Measurements from ENCODE around the gene SULT4A1. TPM values are rescaled to one million over a fixed set of nuclear protein-coding genes. Genes with fewer than 3 reads are reported as not detected.

The SULT4A1 gene
- total and polyA plus RNA-seq, 2 experiments from 2014 or later, result 1.1 to 2.8 TPM

DNA sequence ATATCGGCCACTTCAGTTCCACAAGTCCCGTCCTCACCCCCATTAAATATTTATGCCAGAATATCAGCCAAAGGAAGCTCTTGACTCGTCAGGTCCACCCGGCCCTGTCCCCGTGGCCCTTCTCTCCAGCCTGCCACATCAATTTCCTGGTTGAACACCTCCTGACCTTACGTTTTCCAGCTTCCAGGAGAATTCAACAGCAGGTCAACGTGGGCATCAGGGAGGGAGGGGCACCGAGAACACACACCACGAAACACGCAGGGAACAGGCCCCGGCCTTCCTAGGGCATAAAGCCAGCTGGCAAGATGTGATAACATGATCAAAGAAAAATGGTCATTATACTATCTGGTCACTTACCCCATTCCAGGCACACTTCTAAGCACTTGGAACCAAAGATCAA lies 15.3 kb downstream of the SULT4A1 start:
- no peak overlapping the region for H2AFZ ChIP-seq
- no peaks in the 10 kb centered on the region for H3K36me3 ChIP-seq (replicated peaks; ENCODE audit: insufficient read depth, low read depth)
- no peak overlapping the region for H3K4me3 ChIP-seq
- H3K4me1 ChIP-seq (ENCODE audit: insufficient read depth), result no peaks in the 10 kb centered on the region
- no peaks in the 10 kb centered on the region for H3K9me3 ChIP-seq (ENCODE audit: low read depth)
- H3K27ac ChIP-seq, result no peak overlapping the region
- no peak for TF ChIP-seq EZH2phosphoT487 (IDR thresholded peaks at IDR 0.05; ENCODE audit: low read depth, severe bottlenecking, unreplicated experiment)
- TF ChIP-seq, protein P1, sequence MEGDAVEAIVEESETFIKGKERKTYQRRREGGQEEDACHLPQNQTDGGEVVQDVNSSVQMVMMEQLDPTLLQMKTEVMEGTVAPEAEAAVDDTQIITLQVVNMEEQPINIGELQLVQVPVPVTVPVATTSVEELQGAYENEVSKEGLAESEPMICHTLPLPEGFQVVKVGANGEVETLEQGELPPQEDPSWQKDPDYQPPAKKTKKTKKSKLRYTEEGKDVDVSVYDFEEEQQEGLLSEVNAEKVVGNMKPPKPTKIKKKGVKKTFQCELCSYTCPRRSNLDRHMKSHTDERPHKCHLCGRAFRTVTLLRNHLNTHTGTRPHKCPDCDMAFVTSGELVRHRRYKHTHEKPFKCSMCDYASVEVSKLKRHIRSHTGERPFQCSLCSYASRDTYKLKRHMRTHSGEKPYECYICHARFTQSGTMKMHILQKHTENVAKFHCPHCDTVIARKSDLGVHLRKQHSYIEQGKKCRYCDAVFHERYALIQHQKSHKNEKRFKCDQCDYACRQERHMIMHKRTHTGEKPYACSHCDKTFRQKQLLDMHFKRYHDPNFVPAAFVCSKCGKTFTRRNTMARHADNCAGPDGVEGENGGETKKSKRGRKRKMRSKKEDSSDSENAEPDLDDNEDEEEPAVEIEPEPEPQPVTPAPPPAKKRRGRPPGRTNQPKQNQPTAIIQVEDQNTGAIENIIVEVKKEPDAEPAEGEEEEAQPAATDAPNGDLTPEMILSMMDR (IDR thresholded peaks at IDR 0.05; ENCODE audit: poor library complexity), result no peak
- TF ChIP-seq EZH2 (IDR thresholded peaks at IDR 0.05; ENCODE audit: borderline replicate concordance), result no peak
- H3K79me2 ChIP-seq, result no peaks in the 10 kb centered on the region
- H3K4me2 ChIP-seq, result no peak overlapping the region
- no peak for DNase-seq (ENCODE audit: low spot score)
- 86% methylated on average over 11 of the region's 11 CpGs for WGBS (ENCODE audit: low lambda C conversion rate, missing lambda C conversion rate)
- no peaks in the 10 kb centered on the region for H3K9me2 ChIP-seq (replicated peaks; ENCODE audit: insufficient read depth)
- no peaks in the 10 kb centered on the region for H4K20me1 ChIP-seq (ENCODE audit: insufficient read depth, poor library complexity, severe bottlenecking)
- no peaks in the 10 kb centered on the region for H3K27me3 ChIP-seq

DNA sequence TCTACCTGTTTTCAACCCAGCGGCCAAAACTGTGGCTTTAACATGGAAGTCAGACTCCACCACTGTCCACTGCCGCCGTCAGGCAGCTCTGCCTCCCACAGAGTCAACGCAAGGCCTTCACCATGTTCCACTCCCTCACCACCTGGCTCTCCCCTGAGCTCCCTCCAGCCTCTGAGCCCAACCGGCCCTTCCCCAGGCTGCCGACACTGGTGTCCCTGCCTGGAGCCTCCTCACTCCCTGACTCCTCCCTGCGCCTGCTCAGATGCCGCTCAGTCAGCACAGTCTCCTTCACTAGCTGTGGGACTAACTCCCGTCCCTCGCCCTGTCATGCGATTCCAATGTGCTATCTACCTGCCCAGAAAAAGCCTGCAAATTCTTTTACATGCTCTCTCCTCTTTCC lies 16.3 kb downstream of the SULT4A1 start:
- Histone ChIP-seq H3K4me2 (no peak overlapping the region), H3K4me3 (no peak overlapping the region), H3K4me1 (ENCODE audit: insufficient read depth) (no peaks in the 10 kb centered on the region), H3K27ac (no peak overlapping the region), H3K9me3 (ENCODE audit: low read depth) (no peaks in the 10 kb centered on the region), H3K79me2 (no peaks in the 10 kb centered on the region), H4K20me1 (ENCODE audit: insufficient read depth, poor library complexity, severe bottlenecking) (no peaks in the 10 kb centered on the region), H3K36me3 (replicated peaks; ENCODE audit: insufficient read depth, low read depth) (no peaks in the 10 kb centered on the region), H3K27me3 (no peaks in the 10 kb centered on the region), H2AFZ (no peak overlapping the region), H3K9me2 (replicated peaks; ENCODE audit: insufficient read depth) (no peaks in the 10 kb centered on the region)
- WGBS (ENCODE audit: low lambda C conversion rate, missing lambda C conversion rate), result 78% methylated on average over 11 of the region's 11 CpGs
- TF ChIP-seq EZH2phosphoT487 (IDR thresholded peaks at IDR 0.05; ENCODE audit: low read depth, severe bottlenecking, unreplicated experiment), result no peak
- TF ChIP-seq, protein P1 (IDR thresholded peaks at IDR 0.05; ENCODE audit: poor library complexity), result no peak
- TF ChIP-seq EZH2 (IDR thresholded peaks at IDR 0.05; ENCODE audit: borderline replicate concordance), result no peak
- DNase-seq (ENCODE audit: low spot score), result no peak

- whole genome bisulfite sequencing (ENCODE audit: low lambda C conversion rate, missing lambda C conversion rate), result 89% methylated on average over 31 of the region's 31 CpGs
- H3K9me2 ChIP-seq (replicated peaks; ENCODE audit: insufficient read depth), result no peaks in the 10 kb centered on the region
These were observed 17.5 kb downstream of the SULT4A1 start for GRCh38 chr22:43844560-43845545.

More at GRCh38 chr22:43844560-43845545, 17.5 kb downstream of the SULT4A1 start:
- Histone ChIP-seq H3K4me3 (no peak overlapping the region), H3K27ac (no peak overlapping the region), H3K4me1 (ENCODE audit: insufficient read depth) (no peaks in the 10 kb centered on the region), H3K36me3 (replicated peaks; ENCODE audit: insufficient read depth, low read depth) (no peaks in the 10 kb centered on the region), H3K4me2 (no peak overlapping the region), H4K20me1 (ENCODE audit: insufficient read depth, poor library complexity, severe bottlenecking) (no peaks in the 10 kb centered on the region), H3K9me3 (ENCODE audit: low read depth) (no peaks in the 10 kb centered on the region), H2AFZ (no peak overlapping the region), H3K27me3 (no peaks in the 10 kb centered on the region), H3K79me2 (no peaks in the 10 kb centered on the region)
- TF ChIP-seq EZH2phosphoT487 (IDR thresholded peaks at IDR 0.05; ENCODE audit: low read depth, severe bottlenecking, unreplicated experiment) (no peak), EZH2 (IDR thresholded peaks at IDR 0.05; ENCODE audit: borderline replicate concordance) (no peak)
- TF ChIP-seq, protein P1 (IDR thresholded peaks at IDR 0.05; ENCODE audit: poor library complexity), result no peak
- no peak for DNase-seq (ENCODE audit: low spot score)

All from hepatocyte (in vitro differentiated cells).